ENCODE data around the gene CCDC188. TPM values are rescaled to one million over a fixed set of nuclear protein-coding genes. Genes with fewer than 3 reads are reported as not detected.

The CCDC188 gene
- total RNA-seq, 1 donor from 2014 or later: not detected

DNA sequence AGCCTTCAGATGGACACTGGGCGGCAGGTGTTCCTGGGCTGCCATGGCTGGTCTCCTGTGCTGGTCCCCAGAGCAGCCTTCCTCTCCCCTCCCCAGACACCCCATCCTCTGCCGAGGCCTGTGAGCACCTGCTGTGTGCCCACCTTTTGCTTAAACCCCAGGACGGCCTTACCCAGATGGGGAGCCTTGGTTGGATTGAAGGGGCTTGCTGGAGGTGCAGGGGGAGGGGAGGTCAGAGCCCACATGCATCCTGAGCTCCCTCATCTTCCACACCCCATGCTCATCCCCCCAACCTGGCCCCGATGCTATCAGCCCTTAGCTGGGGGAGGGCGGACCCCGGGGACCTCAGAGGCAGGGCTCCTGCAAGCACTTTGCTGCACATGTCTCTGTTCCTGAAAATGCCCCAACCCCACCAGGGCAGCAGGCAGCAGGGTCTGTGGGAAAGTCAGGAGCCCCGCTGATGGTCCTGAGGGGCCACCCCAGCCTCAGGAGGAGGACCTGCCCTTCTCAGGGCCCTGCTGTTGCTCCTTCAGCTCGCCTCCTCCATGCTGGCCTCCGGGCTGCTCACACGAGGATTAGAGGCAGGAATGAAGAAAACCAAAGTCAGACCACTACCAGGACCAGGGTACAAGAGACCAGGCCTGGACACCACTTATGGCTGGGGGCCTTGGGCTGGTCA, 41.6 kb upstream of the CCDC188 start:
- H3K36me3 Mint-ChIP-seq: no peaks in the 10 kb centered on the region
- no peaks in the 10 kb centered on the region for H3K27me3 Mint-ChIP-seq (ENCODE audit: low read depth)
- H3K9me3 Mint-ChIP-seq: no peaks in the 10 kb centered on the region
- H3K4me1 Mint-ChIP-seq: no peaks in the 10 kb centered on the region
- no peak overlapping the region for H3K4me3 Mint-ChIP-seq
- TF ChIP-seq, protein P1, sequence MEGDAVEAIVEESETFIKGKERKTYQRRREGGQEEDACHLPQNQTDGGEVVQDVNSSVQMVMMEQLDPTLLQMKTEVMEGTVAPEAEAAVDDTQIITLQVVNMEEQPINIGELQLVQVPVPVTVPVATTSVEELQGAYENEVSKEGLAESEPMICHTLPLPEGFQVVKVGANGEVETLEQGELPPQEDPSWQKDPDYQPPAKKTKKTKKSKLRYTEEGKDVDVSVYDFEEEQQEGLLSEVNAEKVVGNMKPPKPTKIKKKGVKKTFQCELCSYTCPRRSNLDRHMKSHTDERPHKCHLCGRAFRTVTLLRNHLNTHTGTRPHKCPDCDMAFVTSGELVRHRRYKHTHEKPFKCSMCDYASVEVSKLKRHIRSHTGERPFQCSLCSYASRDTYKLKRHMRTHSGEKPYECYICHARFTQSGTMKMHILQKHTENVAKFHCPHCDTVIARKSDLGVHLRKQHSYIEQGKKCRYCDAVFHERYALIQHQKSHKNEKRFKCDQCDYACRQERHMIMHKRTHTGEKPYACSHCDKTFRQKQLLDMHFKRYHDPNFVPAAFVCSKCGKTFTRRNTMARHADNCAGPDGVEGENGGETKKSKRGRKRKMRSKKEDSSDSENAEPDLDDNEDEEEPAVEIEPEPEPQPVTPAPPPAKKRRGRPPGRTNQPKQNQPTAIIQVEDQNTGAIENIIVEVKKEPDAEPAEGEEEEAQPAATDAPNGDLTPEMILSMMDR (IDR thresholded peaks at IDR 0.05; ENCODE audit: unreplicated experiment): no peak
- no peak overlapping the region for H3K27ac Mint-ChIP-seq
- DNase-seq (ENCODE audit: low spot score in 2 of 2, unreplicated experiment in 2 of 2): no peak

DNA sequence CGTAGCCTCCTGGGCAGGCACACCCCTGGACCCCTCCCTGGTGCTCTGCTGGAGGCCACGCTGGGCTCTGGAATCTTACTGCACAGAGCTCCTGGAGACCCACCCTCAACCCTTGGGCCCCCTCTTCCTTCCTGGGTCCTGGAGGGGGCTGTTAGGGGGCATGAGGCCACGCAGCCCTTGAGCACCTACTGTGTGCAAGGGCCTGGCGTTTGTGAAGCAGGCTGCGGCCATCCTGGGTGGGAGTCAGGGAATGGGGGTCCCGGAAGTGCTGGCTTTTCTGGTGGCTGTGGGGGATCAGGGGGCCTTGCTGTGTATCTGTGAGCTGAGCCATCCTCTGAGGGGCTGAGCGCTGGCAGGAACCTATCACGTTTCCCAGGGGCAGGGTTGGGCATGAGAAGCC, 40.9 kb upstream of the CCDC188 start:
- Mint-ChIP-seq H3K27me3 (ENCODE audit: low read depth) (no peaks in the 10 kb centered on the region), H3K9me3 (no peaks in the 10 kb centered on the region), H3K27ac (no peak overlapping the region), H3K4me3 (no peak overlapping the region), H3K36me3 (no peaks in the 10 kb centered on the region), H3K4me1 (no peaks in the 10 kb centered on the region)
- TF ChIP-seq, protein P1 (IDR thresholded peaks at IDR 0.05; ENCODE audit: unreplicated experiment): no peak
- DNase-seq (ENCODE audit: low spot score in 2 of 2, unreplicated experiment in 2 of 2): no peak

DNA sequence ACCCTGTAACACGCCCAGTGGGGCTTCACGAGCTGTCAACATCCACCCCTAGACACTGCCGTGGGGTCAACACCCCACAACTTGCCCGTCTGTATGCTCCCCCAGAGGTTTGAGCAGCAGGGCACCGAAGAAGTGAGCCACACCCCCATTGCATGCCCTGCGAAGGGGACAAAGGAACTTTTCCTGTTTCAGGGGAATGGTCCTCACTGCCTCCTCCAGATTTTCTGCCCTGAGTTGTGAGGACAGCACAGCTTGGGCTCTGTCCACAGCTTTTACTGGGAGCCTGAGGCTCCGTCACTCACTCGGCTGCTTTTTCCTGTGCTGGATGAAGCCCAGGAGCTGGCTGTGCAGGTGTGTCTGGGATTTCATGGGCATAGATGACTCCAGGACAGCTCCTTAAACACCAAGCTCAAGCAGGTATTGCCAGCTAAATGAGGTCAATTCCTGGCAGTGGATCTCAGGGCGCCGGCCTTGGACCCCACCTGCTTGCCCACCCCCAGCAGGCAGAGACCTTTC, 40.2 kb upstream of the CCDC188 start:
- Mint-ChIP-seq H3K4me3 (no peak overlapping the region), H3K27me3 (ENCODE audit: low read depth) (no peaks in the 10 kb centered on the region)
- TF ChIP-seq, protein P1 (IDR thresholded peaks at IDR 0.05; ENCODE audit: unreplicated experiment): no peak

DNA sequence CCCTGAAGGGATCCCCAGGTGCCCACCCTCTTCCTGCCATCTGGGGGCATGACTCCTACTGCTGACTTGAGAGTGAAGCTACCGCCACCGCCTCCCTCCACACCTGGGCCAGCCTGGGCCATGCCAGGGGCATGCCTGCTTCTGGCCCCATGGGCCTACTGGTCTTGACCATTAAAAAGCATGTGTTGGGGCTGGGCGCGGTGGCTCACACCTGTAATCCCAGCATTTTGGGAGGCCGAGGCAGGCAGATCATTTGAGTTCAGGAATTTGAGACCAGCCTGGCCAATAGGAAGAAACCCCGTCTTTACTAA, 37.7 kb upstream of the CCDC188 start:
- H3K9me3 Mint-ChIP-seq: no peaks in the 10 kb centered on the region
- no peak overlapping the region for H3K4me3 Mint-ChIP-seq
- no peak overlapping the region for H3K27ac Mint-ChIP-seq
- H3K27me3 Mint-ChIP-seq (ENCODE audit: low read depth): peaks cover 2% of the 10 kb centered on the region
- no peaks in the 10 kb centered on the region for H3K4me1 Mint-ChIP-seq
- no peak for DNase-seq (ENCODE audit: low spot score in 2 of 2, unreplicated experiment in 2 of 2)
- no peaks in the 10 kb centered on the region for H3K36me3 Mint-ChIP-seq
- TF ChIP-seq, protein P1 (IDR thresholded peaks at IDR 0.05; ENCODE audit: unreplicated experiment): no peak

More for the DNA sequence above, 40.2 kb upstream of the CCDC188 start:
- no peak for DNase-seq (ENCODE audit: low spot score in 2 of 2, unreplicated experiment in 2 of 2)
- H3K36me3 Mint-ChIP-seq: no peaks in the 10 kb centered on the region
- H3K9me3 Mint-ChIP-seq: no peaks in the 10 kb centered on the region
- no peaks in the 10 kb centered on the region for H3K4me1 Mint-ChIP-seq
- no peak overlapping the region for H3K27ac Mint-ChIP-seq

DNA sequence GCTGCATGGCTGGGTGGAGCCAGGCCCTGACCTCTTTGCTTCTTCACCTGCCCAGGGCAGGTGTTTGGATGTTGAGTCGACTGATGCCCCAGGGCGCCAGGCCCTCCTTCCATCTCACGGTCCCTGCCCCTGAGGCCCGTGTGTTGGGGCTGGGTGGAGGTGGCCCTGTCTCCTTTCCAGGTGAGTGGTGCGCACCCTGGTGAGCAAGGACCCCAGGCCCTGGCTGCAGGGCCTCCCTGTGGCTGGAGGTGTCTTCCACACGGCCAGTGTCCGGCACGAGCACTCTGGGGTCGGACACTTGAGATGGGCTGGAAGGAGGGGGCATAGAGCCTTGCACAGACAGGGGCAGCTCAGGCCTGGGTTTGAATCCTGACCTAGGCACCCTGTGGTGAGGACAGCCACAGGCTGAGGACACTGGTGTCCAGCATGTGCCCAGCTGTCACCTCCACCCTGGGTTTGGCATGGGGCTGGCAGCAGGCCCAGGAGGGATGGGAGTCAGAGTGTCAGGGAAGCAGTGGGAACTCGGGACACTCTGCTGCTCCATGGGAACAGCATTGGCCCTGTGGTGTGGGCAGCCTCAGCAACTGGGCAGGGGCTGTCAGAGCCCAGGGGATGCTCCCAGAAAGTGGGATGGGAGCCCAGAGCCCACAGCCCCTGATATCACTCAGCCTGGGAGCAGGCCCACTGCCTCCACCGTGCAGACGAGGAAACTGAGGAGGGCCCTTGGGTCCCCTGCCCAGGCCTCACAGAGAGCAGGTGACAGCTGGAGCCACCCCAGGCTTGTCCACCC, 37.1 kb upstream of the CCDC188 start:
- no peak for DNase-seq (ENCODE audit: low spot score in 2 of 2, unreplicated experiment in 2 of 2)
- H3K4me1 Mint-ChIP-seq: no peaks in the 10 kb centered on the region
- H3K4me3 Mint-ChIP-seq: no peak overlapping the region
- H3K27me3 Mint-ChIP-seq (ENCODE audit: low read depth): peaks cover 2% of the 10 kb centered on the region
- TF ChIP-seq, protein P1 (IDR thresholded peaks at IDR 0.05; ENCODE audit: unreplicated experiment): no peak
- no peaks in the 10 kb centered on the region for H3K9me3 Mint-ChIP-seq
- no peaks in the 10 kb centered on the region for H3K36me3 Mint-ChIP-seq
- H3K27ac Mint-ChIP-seq: no peak overlapping the region
